ENCODE measurements around the gene GARS1.

DNA sequence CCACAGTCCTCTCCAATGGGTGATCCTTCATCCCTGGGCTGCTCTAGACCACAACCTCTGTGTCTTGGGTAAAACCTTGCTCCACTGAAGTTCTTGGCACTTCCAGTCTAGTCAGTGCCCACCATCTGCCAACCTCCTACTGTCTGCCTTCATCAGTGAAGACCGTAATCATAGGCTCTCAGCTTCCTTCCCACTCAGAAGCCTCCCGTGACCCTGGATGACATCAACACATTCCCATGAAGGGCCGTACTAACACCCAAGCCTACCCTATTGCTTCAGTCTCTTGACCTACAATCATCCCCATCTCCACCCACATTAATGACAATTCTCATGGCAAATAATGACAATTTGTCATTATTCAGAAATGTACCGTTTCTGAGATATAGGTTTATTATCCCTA, 27.6 kb upstream of the GARS1 start:
- TF ChIP-seq CTCF (conservative IDR thresholded peaks at IDR 0.05; ENCODE audit: low read length) (no peak), EZH2phosphoT487 (IDR thresholded peaks at IDR 0.05; ENCODE audit: borderline replicate concordance) (no peak)
